Subcutaneous adipose tissue (tissue), 4 donors: ENCODE measurements around the gene ITGA8. TPM values are rescaled to one million over a fixed set of nuclear protein-coding genes. Genes with fewer than 3 reads are reported as not detected.

ENCODE experiments used
- total RNA-seq, 4 donors: library from RNA; depleted of rRNA; stranded (reverse); fragments of >200 nt; gene quantifications; one replicate each; pipeline ENCODE4 v1.1.0, GENCODE V29; 2016
- TF ChIP-seq, protein P1 (sequence below): fragments of 450-650 bp; IDR thresholded peaks from one replicate; pipeline ENCODE4 v1.5.1; 2016; ENCODE audit warnings: low read depth, mild to moderate bottlenecking, control low read depth, antibody characterized with exemption, moderate library complexity

The ITGA8 gene
- total RNA-seq, 4 donors from 2014 or later, result 0.33 to 3.6 (median 2.4) TPM

GRCh38 chr10:15516256-15517085 lies 203.3 kb downstream of the ITGA8 start:
- TF ChIP-seq, protein P1, sequence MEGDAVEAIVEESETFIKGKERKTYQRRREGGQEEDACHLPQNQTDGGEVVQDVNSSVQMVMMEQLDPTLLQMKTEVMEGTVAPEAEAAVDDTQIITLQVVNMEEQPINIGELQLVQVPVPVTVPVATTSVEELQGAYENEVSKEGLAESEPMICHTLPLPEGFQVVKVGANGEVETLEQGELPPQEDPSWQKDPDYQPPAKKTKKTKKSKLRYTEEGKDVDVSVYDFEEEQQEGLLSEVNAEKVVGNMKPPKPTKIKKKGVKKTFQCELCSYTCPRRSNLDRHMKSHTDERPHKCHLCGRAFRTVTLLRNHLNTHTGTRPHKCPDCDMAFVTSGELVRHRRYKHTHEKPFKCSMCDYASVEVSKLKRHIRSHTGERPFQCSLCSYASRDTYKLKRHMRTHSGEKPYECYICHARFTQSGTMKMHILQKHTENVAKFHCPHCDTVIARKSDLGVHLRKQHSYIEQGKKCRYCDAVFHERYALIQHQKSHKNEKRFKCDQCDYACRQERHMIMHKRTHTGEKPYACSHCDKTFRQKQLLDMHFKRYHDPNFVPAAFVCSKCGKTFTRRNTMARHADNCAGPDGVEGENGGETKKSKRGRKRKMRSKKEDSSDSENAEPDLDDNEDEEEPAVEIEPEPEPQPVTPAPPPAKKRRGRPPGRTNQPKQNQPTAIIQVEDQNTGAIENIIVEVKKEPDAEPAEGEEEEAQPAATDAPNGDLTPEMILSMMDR, result no peak

DNA sequence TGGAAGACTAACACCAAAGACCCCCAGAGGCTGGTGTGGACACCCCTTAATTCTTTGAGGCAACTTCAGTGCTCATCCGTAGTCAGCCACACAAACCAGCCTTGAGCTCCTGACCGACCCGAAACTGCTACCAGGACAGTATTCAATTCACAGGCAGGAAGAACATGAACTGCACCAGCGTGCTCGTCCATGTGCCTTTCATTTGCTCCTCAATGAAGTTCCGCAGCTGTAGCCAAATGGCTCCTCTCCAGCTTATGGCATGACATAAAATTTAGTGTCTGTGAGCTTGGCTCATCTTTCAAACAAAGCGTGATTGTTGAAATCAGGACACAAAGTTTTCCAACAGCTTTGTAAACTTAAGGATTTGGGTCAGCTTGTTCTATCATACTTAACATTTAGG lies 204.5 kb downstream of the ITGA8 start:
- TF ChIP-seq, protein P1, result no peak

- TF ChIP-seq, protein P1, result no peak
Observed at GRCh38 chr10:15510963-15511362, 208.8 kb downstream of the ITGA8 start.

GRCh38 chr10:15505329-15505728 lies 214.4 kb downstream of the ITGA8 start:
- TF ChIP-seq, protein P1, result no peak

GRCh38 chr10:15504101-15504840 lies 215.5 kb downstream of the ITGA8 start:
- TF ChIP-seq, protein P1, result no peak

- TF ChIP-seq, protein P1, result no peak
Observed at GRCh38 chr10:15494850-15495506, 224.7 kb downstream of the ITGA8 start.
